SU-DHL-6 (cell line): ENCODE results near the gene SLC25A1.

Source experiments
- H2AFZ ChIP-seq: fragments of 200-600 bp; sonication (generic); 2 replicates; pipeline ENCODE4 v1.6.1; 2014; ENCODE audit warnings: low read depth, mild to moderate bottlenecking, moderate library complexity, mixed read lengths, antibody characterized with exemption, low read length; ENCODE audit not compliant: severe bottlenecking
- H3F3A ChIP-seq: fragments of 200-600 bp; shearing (Covaris generic); 2 replicates; pipeline ENCODE4 v1.6.0; 2016; ENCODE audit warnings: antibody characterized with exemption, mild to moderate bottlenecking; ENCODE audit not compliant: insufficient read depth
- H3K27ac ChIP-seq: fragments of 200-600 bp; sonication (generic); 2 replicates; pipeline ENCODE4 v1.5.1; 2016; ENCODE audit warnings: low read depth, mild to moderate bottlenecking, low read length, moderate library complexity, mixed read lengths
- H3K27me3 ChIP-seq: fragments of 200-600 bp; sonication (generic), shearing (Covaris generic); 2 replicates; pipeline ENCODE4 v1.6.0; 2014; ENCODE audit warnings: mild to moderate bottlenecking, low read length
- H3K36me3 ChIP-seq: fragments of 200-600 bp; sonication (generic); 2 replicates; pipeline ENCODE4 v1.6.1; 2014; ENCODE audit warnings: mild to moderate bottlenecking, low read length, mixed read lengths
- H3K4me2 ChIP-seq: fragments of 300-600, 200-600 bp; shearing (Covaris generic), sonication (generic); 2 replicates; pipeline ENCODE4 v1.6.0; 2014; ENCODE audit warnings: low read length, low read depth, mild to moderate bottlenecking; ENCODE audit not compliant: poor library complexity, severe bottlenecking
- H3K4me3 ChIP-seq: fragments of 200-600 bp; sonication (generic); 2 replicates; pipeline ENCODE4 v1.5.1; 2014; ENCODE audit warnings: antibody characterized with exemption, low read length, mild to moderate bottlenecking, mixed read lengths; ENCODE audit not compliant: insufficient read depth, poor library complexity, severe bottlenecking
- H3K79me2 ChIP-seq: fragments of 200-600 bp; sonication (generic); 2 replicates; pipeline ENCODE4 v1.6.1; 2014; ENCODE audit warnings: mild to moderate bottlenecking, low read length, moderate library complexity; ENCODE audit not compliant: insufficient read depth
- H3K9ac ChIP-seq: fragments of 200-600 bp; sonication (generic); 2 replicates; pipeline ENCODE4 v1.7.0; 2014; ENCODE audit warnings: mild to moderate bottlenecking, low read length
- H3K9me2 ChIP-seq: fragments of 200-600 bp; sonication (generic); replicated peaks from 2 replicates; pipeline ENCODE4 v1.6.1; 2014; ENCODE audit warnings: low read length; ENCODE audit not compliant: insufficient read depth
- H3K9me3 ChIP-seq: fragments of 200-600 bp; sonication (generic); 2 replicates; pipeline ENCODE4 v1.6.1; 2014; ENCODE audit warnings: low read length, mixed read lengths; ENCODE audit not compliant: insufficient read depth
- H4K20me1 ChIP-seq: fragments of 200-600 bp; sonication (generic); 2 replicates; pipeline ENCODE4 v1.6.1; 2014; ENCODE audit warnings: low read depth, mild to moderate bottlenecking, antibody characterized with exemption, low read length, moderate library complexity, mixed read lengths
- EZH2phosphoT487 ChIP-seq: fragments of 200-600 bp; sonication (generic), shearing (Covaris generic); conservative IDR thresholded peaks from 2 replicates; pipeline ENCODE4 v1.6.1; 2018; ENCODE audit warnings: mild to moderate bottlenecking, antibody characterized with exemption, low read length, moderate library complexity, mixed read lengths
- TF ChIP-seq, protein P1 (sequence below): fragments of 200-600 bp; sonication (generic); IDR thresholded peaks from one replicate; pipeline ENCODE4 v1.5.1; 2017; ENCODE audit warnings: antibody characterized with exemption, mild to moderate bottlenecking, low read length, moderate library complexity; ENCODE audit not compliant: insufficient read depth, poor library complexity, severe bottlenecking

Gene SLC25A1

DNA sequence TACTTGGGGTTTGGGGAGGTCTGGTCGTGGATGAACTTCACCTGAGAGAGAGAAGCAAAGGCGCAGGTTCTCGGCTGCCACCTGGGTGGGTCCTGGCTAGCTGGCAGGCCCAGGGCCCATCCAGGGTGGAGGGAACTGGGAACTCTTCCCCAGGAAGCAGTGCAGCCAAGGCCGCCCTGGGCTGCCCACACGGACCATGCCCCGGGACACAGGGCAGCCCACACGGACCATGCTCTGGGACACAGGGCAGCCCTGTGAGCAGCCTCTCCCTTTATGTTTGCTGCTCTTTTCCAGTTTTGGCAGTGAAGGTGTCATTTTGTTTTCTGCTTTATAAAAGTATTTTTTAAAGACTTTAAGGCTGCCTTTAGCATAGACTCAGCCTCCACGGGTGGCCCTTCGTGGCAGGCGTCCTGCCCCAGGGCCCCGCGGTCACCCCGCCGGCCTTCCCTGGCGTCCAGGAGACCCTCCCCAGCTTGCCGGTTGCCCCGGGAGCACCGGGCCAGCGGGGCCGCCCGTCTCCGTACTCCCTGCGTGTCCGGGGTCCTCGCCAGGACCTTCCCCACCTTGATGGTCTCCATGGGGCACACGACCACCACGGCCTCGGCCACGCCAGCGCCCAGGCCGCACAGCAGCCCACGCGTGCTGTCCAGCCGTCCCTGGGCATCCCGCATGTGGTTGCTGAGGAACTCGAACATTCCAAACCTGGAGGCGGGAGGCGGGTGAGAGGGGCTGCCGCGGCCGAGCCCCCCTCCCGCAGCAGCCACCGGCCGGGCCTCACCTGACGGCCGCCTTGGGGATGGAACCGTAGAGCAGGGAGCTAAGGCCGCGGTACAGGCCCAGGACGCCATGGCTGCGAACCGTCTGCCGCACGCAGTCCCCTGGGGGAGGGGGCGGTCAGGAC, 1.1 kb downstream of the SLC25A1 start:
- Histone ChIP-seq H3K27ac (peak overlapping the region; percentile 42), H3K9me2 (no peaks in the 10 kb centered on the region), H3K4me2 (peak overlapping the region; percentile 57), H3K79me2 (peaks cover 16% of the 10 kb centered on the region), H4K20me1 (no peaks in the 10 kb centered on the region), H3K27me3 (no peaks in the 10 kb centered on the region), H3K4me3 (peak overlapping the region; percentile 67), H3K36me3 (no peaks in the 10 kb centered on the region), H3K9ac (peak overlapping the region; percentile 74), H3K9me3 (no peaks in the 10 kb centered on the region), H2AFZ (no peak overlapping the region), H3F3A (no peaks in the 10 kb centered on the region)
- TF ChIP-seq, protein P1, sequence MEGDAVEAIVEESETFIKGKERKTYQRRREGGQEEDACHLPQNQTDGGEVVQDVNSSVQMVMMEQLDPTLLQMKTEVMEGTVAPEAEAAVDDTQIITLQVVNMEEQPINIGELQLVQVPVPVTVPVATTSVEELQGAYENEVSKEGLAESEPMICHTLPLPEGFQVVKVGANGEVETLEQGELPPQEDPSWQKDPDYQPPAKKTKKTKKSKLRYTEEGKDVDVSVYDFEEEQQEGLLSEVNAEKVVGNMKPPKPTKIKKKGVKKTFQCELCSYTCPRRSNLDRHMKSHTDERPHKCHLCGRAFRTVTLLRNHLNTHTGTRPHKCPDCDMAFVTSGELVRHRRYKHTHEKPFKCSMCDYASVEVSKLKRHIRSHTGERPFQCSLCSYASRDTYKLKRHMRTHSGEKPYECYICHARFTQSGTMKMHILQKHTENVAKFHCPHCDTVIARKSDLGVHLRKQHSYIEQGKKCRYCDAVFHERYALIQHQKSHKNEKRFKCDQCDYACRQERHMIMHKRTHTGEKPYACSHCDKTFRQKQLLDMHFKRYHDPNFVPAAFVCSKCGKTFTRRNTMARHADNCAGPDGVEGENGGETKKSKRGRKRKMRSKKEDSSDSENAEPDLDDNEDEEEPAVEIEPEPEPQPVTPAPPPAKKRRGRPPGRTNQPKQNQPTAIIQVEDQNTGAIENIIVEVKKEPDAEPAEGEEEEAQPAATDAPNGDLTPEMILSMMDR, result no peak
- TF ChIP-seq EZH2phosphoT487, result no peak

DNA sequence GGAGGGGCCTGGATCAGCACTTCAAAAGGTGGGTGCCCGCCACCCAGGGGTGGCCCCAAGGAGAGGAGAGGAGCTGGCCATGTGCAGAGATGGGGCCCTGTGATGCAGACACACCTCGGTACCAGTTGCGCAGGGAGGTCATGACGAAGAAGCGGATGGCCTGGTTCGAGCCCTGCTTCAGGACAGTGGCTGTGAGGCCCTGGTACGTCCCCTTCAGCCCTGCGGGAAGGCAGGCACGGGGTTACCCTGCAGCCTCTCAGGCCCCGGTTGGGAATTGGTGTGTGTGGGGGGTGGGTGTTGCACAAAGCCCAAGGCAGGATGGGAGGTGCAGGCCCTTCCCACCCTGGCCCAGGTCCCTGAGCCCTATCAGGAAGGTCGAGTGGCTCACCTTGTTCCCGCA, 1.8 kb downstream of the SLC25A1 start:
- H3K27ac ChIP-seq, result no peak overlapping the region
- H3F3A ChIP-seq, result no peaks in the 10 kb centered on the region
- no peaks in the 10 kb centered on the region for H4K20me1 ChIP-seq
- H3K79me2 ChIP-seq, result peaks cover 23% of the 10 kb centered on the region
- H3K36me3 ChIP-seq, result no peaks in the 10 kb centered on the region
- H3K27me3 ChIP-seq, result no peaks in the 10 kb centered on the region
- H3K4me3 ChIP-seq, result no peak overlapping the region
- no peak overlapping the region for H3K9ac ChIP-seq
- no peaks in the 10 kb centered on the region for H3K9me2 ChIP-seq
- H3K4me2 ChIP-seq, result peak overlapping the region; percentile 57
- TF ChIP-seq EZH2phosphoT487, result no peak
- TF ChIP-seq, protein P1, result no peak
- H3K9me3 ChIP-seq, result no peaks in the 10 kb centered on the region
- H2AFZ ChIP-seq, result no peak overlapping the region

- Histone ChIP-seq H3K27me3 (no peaks in the 10 kb centered on the region), H3K9me2 (no peaks in the 10 kb centered on the region), H3K4me2 (no peak overlapping the region), H3K4me3 (no peak overlapping the region), H2AFZ (no peak overlapping the region), H3K36me3 (no peaks in the 10 kb centered on the region), H3K9ac (no peak overlapping the region), H3F3A (no peaks in the 10 kb centered on the region), H3K9me3 (no peaks in the 10 kb centered on the region), H3K27ac (no peak overlapping the region), H4K20me1 (no peaks in the 10 kb centered on the region), H3K79me2 (peaks cover 24% of the 10 kb centered on the region)
- no peak for TF ChIP-seq EZH2phosphoT487
- TF ChIP-seq, protein P1, result no peak
These were observed 2.3 kb downstream of the SLC25A1 start for GRCh38 chr22:19176175-19176643.
